Fibroblast of lung (primary cell): ENCODE measurements around the gene ASPDH.

ENCODE experiments used
- EZH2 ChIP-seq: IDR thresholded peaks from 2 replicates; pipeline ENCODE4 v1.5.1; 2012; ENCODE audit warnings: low read length, control low read depth, mild to moderate bottlenecking; ENCODE audit errors: missing control alignments
- TF ChIP-seq, protein P1 (sequence below), 2 donors: IDR thresholded peaks in 1 of 2; conservative IDR thresholded peaks in 1 of 2; 1 replicate in 1 of 2; 2 replicates in 1 of 2; pipeline ENCODE4 v1.5.1; 2011 to 2012; ENCODE audit warnings: low read length in 2 of 2, control low read depth in 1 of 2, inconsistent platforms in 1 of 2, low read depth in 1 of 2, mild to moderate bottlenecking in 1 of 2

GRCh38 chr19:50462970-50463369, 50.7 kb downstream of the ASPDH start:
- TF ChIP-seq, protein P1, sequence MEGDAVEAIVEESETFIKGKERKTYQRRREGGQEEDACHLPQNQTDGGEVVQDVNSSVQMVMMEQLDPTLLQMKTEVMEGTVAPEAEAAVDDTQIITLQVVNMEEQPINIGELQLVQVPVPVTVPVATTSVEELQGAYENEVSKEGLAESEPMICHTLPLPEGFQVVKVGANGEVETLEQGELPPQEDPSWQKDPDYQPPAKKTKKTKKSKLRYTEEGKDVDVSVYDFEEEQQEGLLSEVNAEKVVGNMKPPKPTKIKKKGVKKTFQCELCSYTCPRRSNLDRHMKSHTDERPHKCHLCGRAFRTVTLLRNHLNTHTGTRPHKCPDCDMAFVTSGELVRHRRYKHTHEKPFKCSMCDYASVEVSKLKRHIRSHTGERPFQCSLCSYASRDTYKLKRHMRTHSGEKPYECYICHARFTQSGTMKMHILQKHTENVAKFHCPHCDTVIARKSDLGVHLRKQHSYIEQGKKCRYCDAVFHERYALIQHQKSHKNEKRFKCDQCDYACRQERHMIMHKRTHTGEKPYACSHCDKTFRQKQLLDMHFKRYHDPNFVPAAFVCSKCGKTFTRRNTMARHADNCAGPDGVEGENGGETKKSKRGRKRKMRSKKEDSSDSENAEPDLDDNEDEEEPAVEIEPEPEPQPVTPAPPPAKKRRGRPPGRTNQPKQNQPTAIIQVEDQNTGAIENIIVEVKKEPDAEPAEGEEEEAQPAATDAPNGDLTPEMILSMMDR (conservative IDR thresholded peaks at IDR 0.05 in 1 of 2, IDR thresholded peaks at IDR 0.05 in 1 of 2; ENCODE audit: low read depth in 1 of 2, low read length in 2 of 2) = no peak
- no peak for TF ChIP-seq EZH2
